Smooth muscle cell (in vitro differentiated cells): ENCODE measurements around the gene NNAT. TPM values are rescaled to one million over a fixed set of nuclear protein-coding genes. Genes with fewer than 3 reads are reported as not detected.
A peak's percentile ranks its signal among the peaks of the same experiment; 100 is the strongest.

ENCODE experiments used
- DNase-seq: peaks from one replicate; lab custom pipeline; 2025; ENCODE audit not compliant: unreplicated experiment; lab: John Stamatoyannopoulos, UW
- H2AFZ ChIP-seq: fragments of 200-600 bp; sonication (generic); 2 replicates; pipeline ENCODE4 v1.6.0; 2016; ENCODE audit warnings: antibody characterized with exemption, low read depth, mild to moderate bottlenecking
- H3F3A ChIP-seq: fragments of 200-600 bp; sonication (generic); 2 replicates; pipeline ENCODE4 v1.6.0; 2017; ENCODE audit warnings: antibody characterized with exemption, low read depth
- H3K27ac ChIP-seq: fragments of 200-600 bp; sonication (generic); 2 replicates; pipeline ENCODE4 v1.5.1; 2016; ENCODE audit warnings: low read depth, mild to moderate bottlenecking
- H3K27me3 ChIP-seq: fragments of 200-600 bp; sonication (generic); 2 replicates; pipeline ENCODE4 v1.6.1; 2016; ENCODE audit warnings: low read depth, mild to moderate bottlenecking
- H3K36me3 ChIP-seq: fragments of 200-600 bp; sonication (generic); 2 replicates; pipeline ENCODE4 v1.5.1; 2016; ENCODE audit warnings: low read depth
- H3K4me1 ChIP-seq: fragments of 200-600 bp; sonication (generic); 2 replicates; pipeline ENCODE4 v1.5.1; 2016; ENCODE audit warnings: low read depth
- H3K4me2 ChIP-seq: fragments of 200-600 bp; sonication (generic); 2 replicates; pipeline ENCODE4 v1.6.0; 2016; ENCODE audit warnings: mild to moderate bottlenecking
- H3K4me3 ChIP-seq: fragments of 200-600 bp; sonication (generic); 2 replicates; pipeline ENCODE4 v1.5.1; 2016; ENCODE audit warnings: mild to moderate bottlenecking
- H3K79me2 ChIP-seq: fragments of 200-600 bp; sonication (generic); 2 replicates; pipeline ENCODE4 v1.6.0; 2016; ENCODE audit warnings: low read depth, mild to moderate bottlenecking
- H3K9ac ChIP-seq: fragments of 200-600 bp; sonication (generic); 2 replicates; pipeline ENCODE4 v1.6.0; 2016; ENCODE audit warnings: low read depth
- H3K9me3 ChIP-seq: fragments of 200-600 bp; sonication (generic); replicated peaks from 2 replicates; pipeline ENCODE4 v1.5.1; 2016; ENCODE audit warnings: low read depth
- H4K20me1 ChIP-seq: fragments of 200-600 bp; sonication (generic); 2 replicates; pipeline ENCODE4 v1.6.0; 2016; ENCODE audit warnings: low read depth
- WGBS: methylation state at CpG from one replicate; pipeline ENCODE4 v1.1.7; 2016; ENCODE audit warnings: low lambda C conversion rate; 5-methylcytosine and 5-hydroxymethylcytosine counted together
- polyA plus RNA-seq: library from polyadenylated mRNA; unstranded; fragments of >200 nt; fragmentation: Nextera tagmentation; extraction: Ambion mirVana; gene quantifications from 2 replicates; pipeline ENCODE4 v1.2.1, GENCODE V29; 2016
- total RNA-seq: library from RNA; depleted of rRNA; stranded (reverse); fragments of >200 nt; gene quantifications from 2 replicates; pipeline ENCODE4 v1.2.3, GENCODE V29; 2014
- TF ChIP-seq, protein P1 (sequence below): fragments of 200-600 bp; sonication (generic); IDR thresholded peaks from 2 replicates; pipeline ENCODE4 v1.5.1; 2017; ENCODE audit warnings: borderline replicate concordance, mild to moderate bottlenecking, antibody characterized with exemption; ENCODE audit not compliant: insufficient read depth, poor library complexity, severe bottlenecking

Gene NNAT
- total and polyA plus RNA-seq, 2 experiments from 2014 or later = 0.35 TPM; not detected in 1

DNA sequence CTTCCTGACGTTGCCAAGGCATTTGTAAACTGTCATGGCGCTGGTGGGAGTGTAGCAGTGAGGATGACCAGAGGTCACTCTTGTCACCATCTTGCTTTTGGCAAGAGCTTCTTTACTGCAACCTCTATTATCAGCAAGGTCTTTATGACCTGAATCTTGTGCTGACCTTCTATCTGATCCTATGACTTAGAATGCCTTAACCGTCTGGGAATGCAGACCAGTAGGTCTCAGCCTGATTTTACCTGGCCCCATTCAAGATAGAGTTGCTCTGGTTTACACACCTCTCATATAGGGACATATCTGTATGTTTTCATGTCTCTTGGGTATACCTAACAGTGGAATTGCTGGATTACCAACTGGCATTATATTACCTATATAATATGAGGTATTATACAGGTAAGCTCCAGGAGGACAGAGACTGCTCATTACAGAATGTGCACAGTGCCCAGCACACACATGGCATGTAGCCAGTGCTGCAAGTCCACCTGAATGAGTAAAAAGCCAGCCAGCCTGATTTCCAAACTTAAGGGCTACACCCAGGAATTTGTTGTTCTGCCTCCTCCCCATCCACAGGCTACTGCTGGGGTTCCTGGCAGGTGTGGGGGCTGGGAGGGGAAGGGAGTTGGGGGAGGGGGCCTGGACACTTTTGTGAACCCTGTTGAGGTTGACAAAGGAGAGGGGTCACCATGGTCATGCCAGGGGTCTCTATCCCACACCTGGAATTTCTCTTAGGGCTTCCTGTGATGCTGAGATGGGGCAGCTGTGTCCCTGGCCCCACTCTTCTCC is 41.8 kb downstream of the NNAT start:
- Histone ChIP-seq H3K4me3 (no peak overlapping the region), H3K36me3 (no peaks in the 10 kb centered on the region), H3F3A (no peaks in the 10 kb centered on the region), H3K27ac (no peak overlapping the region), H4K20me1 (no peaks in the 10 kb centered on the region), H3K79me2 (no peaks in the 10 kb centered on the region), H3K9ac (no peak overlapping the region), H2AFZ (no peak overlapping the region), H3K27me3 (no peaks in the 10 kb centered on the region), H3K4me1 (peaks cover 17% of the 10 kb centered on the region), H3K9me3 (no peaks in the 10 kb centered on the region), H3K4me2 (no peak overlapping the region)
- TF ChIP-seq, protein P1, sequence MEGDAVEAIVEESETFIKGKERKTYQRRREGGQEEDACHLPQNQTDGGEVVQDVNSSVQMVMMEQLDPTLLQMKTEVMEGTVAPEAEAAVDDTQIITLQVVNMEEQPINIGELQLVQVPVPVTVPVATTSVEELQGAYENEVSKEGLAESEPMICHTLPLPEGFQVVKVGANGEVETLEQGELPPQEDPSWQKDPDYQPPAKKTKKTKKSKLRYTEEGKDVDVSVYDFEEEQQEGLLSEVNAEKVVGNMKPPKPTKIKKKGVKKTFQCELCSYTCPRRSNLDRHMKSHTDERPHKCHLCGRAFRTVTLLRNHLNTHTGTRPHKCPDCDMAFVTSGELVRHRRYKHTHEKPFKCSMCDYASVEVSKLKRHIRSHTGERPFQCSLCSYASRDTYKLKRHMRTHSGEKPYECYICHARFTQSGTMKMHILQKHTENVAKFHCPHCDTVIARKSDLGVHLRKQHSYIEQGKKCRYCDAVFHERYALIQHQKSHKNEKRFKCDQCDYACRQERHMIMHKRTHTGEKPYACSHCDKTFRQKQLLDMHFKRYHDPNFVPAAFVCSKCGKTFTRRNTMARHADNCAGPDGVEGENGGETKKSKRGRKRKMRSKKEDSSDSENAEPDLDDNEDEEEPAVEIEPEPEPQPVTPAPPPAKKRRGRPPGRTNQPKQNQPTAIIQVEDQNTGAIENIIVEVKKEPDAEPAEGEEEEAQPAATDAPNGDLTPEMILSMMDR = no peak
- 75% methylated on average over 3 of the region's 3 CpGs for WGBS
- DNase-seq = no peak

DNA sequence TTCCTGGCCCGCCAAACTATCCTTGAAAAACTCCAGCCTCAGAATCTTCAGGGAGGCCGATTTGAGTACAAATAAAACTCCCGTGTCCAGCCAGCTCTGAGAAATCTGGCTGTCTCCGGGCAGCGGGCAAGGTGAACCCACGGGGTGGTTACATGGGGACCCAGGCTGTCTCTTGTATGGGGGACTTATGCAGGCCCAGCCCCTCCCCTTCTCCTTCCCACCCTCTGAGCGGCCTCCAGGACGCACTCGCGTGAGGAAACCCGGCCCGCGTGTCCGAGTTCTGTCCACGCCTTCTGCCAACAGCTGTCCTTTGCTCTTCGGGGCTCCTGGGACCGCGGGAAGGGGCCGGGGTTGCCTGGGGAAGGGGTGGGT is 43.0 kb downstream of the NNAT start:
- H2AFZ ChIP-seq = no peak overlapping the region
- H3F3A ChIP-seq = no peaks in the 10 kb centered on the region
- DNase-seq = no peak
- H3K4me1 ChIP-seq = peaks cover 20% of the 10 kb centered on the region
- H3K79me2 ChIP-seq = no peaks in the 10 kb centered on the region
- no peak overlapping the region for H3K9ac ChIP-seq
- no peaks in the 10 kb centered on the region for H4K20me1 ChIP-seq
- H3K4me2 ChIP-seq = peak overlapping the region; percentile 59
- no peak overlapping the region for H3K4me3 ChIP-seq
- H3K36me3 ChIP-seq = no peaks in the 10 kb centered on the region
- H3K27me3 ChIP-seq = no peaks in the 10 kb centered on the region
- TF ChIP-seq, protein P1 = no peak
- no peaks in the 10 kb centered on the region for H3K9me3 ChIP-seq
- H3K27ac ChIP-seq = no peak overlapping the region
- WGBS = 75% methylated on average over 9 of the region's 19 CpGs

DNA sequence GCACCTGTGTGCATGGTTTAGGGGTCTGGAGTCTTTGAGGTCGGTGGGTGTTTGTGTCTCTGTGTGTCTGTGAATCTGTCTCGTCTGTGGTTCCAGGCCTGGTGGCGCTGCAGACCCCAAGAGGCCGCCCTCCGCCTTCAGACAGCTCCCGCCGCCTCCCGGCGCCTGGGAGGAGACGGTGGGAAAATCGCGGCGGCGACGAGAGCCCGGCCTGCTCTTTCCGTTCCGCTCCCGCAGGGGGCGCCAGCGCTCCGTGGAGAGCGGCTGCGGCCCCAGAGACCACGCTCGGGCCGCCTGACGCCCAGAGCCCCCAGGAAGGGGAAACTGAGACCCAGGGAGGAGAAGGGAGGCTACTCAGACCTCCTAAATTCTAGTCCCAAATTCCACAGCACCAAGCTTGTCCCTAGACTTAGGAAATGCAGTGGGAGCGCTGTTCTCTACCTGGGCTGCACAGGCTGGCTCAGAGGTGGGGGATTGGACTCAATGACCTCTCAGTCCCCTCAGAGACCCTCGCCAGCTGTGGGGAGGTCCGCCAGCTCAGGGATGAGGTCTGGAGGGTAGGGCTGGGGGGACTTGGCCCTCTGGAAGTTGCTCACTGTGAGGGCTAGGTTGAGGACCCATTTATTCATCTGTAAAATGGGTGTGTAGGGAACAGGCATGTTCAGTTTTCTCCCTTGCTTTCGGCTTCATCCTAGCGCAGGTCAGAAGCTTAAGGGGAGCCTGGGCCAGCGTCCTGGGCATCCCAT is 43.5 kb downstream of the NNAT start:
- TF ChIP-seq, protein P1 = peak; percentile 97
- Histone ChIP-seq H3K36me3 (no peaks in the 10 kb centered on the region), H3K4me2 (peak overlapping the region; percentile 59), H3K79me2 (no peaks in the 10 kb centered on the region), H3K9me3 (no peaks in the 10 kb centered on the region), H3K9ac (no peak overlapping the region), H3K4me3 (no peak overlapping the region), H2AFZ (no peak overlapping the region), H3K4me1 (peaks cover 20% of the 10 kb centered on the region), H3K27ac (no peak overlapping the region), H3K27me3 (no peaks in the 10 kb centered on the region), H4K20me1 (no peaks in the 10 kb centered on the region), H3F3A (no peaks in the 10 kb centered on the region)
- DNase-seq = peak; percentile 4
- 13% methylated on average over 33 of the region's 34 CpGs for WGBS
